Lung (tissue), 12 donors: ENCODE data around the gene TMEM145. TPM values are rescaled to one million over a fixed set of nuclear protein-coding genes. Genes with fewer than 3 reads are reported as not detected.

Source experiments
- ATAC-seq: fragments of 200-7000 bp; cut with Tn5 transposase; one replicate; pipeline ENCODE4 v1.9.1; 2020; ENCODE audit warnings: moderate number of reproducible peaks; ENCODE audit not compliant: insufficient read depth, low FRiP score
- DNase-seq, 3 donors: peaks; one replicate each; pipeline ENCODE4 v3.0.0-alpha.2; 2013 to 2017
- H3K27ac ChIP-seq, 2 donors: one replicate each; pipeline ENCODE4 v1.5.1; 2013; ENCODE audit warnings: mild to moderate bottlenecking in 2 of 2, moderate library complexity in 2 of 2, control low read depth in 1 of 2, inconsistent platforms in 1 of 2, low read depth in 1 of 2, low read length in 1 of 2
- H3K27me3 ChIP-seq, 3 donors: one replicate each; pipeline ENCODE4 v1.5.1; 2013; ENCODE audit warnings: low read length in 2 of 3; ENCODE audit not compliant: control insufficient read depth in 3 of 3, insufficient read depth in 3 of 3
- H3K36me3 ChIP-seq, 4 donors: one replicate each; pipeline ENCODE4 v1.5.1; 2013; ENCODE audit warnings: low read length in 4 of 4, mild to moderate bottlenecking in 1 of 4, moderate library complexity in 1 of 4; ENCODE audit not compliant: control insufficient read depth in 4 of 4, insufficient read depth in 4 of 4
- H3K4me1 ChIP-seq, 5 donors: one replicate each; pipeline ENCODE4 v1.5.1; 2013; ENCODE audit warnings: low read length in 5 of 5, mild to moderate bottlenecking in 2 of 5, moderate library complexity in 1 of 5; ENCODE audit not compliant: control insufficient read depth in 5 of 5, insufficient read depth in 5 of 5
- H3K4me3 ChIP-seq: one replicate; pipeline ENCODE4 v1.5.1; 2013; ENCODE audit warnings: mild to moderate bottlenecking, control low read depth, moderate library complexity
- H3K9ac ChIP-seq, 2 donors: one replicate each; pipeline ENCODE4 v1.5.1; 2013; ENCODE audit warnings: low read length in 2 of 2, control low read depth in 1 of 2; ENCODE audit not compliant: insufficient read depth in 1 of 2
- H3K9me3 ChIP-seq, 4 donors: one replicate each; pipeline ENCODE4 v1.5.1; 2013; ENCODE audit warnings: low read length in 3 of 4, mild to moderate bottlenecking in 1 of 4, moderate library complexity in 1 of 4; ENCODE audit not compliant: control insufficient read depth in 4 of 4, insufficient read depth in 3 of 4
- WGBS, 2 donors: extraction: QIAGEN DNeasy Blood & Tissue Kit; methylation state at CpG; one replicate each; pipeline ENCODE4 v1.1.7; 2013; 5-methylcytosine and 5-hydroxymethylcytosine counted together
- polyA plus RNA-seq, 2 donors: library from polyadenylated mRNA; stranded (reverse); fragments of 200-250 nt; gene quantifications; one replicate each; pipeline ENCODE4 v1.2.1, GENCODE V29; 2013
- total RNA-seq, 2 donors: library from RNA; depleted of rRNA in 1 of 2; stranded (reverse); fragments of >200 nt in 1 of 2; gene quantifications; one replicate each; pipeline ENCODE4 v1.2.1, GENCODE V29; 2014 to 2021
- TF ChIP-seq, protein P1 (sequence below): IDR thresholded peaks from 2 replicates; pipeline ENCODE4 v1.5.1; 2012; ENCODE audit warnings: mild to moderate bottlenecking; ENCODE audit errors: control extremely low read depth, extremely low read depth
- donor health status: control.
- donor health status: control.
- donor health status: Bipolar disorder and iron deficiency.
- donor health status: healthy.
- donor health status: DM: yes; HTN: yes; CAD: no.

TMEM145 gene
- total and polyA plus RNA-seq, 4 donors, result 0.12 to 0.95 (median 0.40) TPM; not detected in 1

DNA sequence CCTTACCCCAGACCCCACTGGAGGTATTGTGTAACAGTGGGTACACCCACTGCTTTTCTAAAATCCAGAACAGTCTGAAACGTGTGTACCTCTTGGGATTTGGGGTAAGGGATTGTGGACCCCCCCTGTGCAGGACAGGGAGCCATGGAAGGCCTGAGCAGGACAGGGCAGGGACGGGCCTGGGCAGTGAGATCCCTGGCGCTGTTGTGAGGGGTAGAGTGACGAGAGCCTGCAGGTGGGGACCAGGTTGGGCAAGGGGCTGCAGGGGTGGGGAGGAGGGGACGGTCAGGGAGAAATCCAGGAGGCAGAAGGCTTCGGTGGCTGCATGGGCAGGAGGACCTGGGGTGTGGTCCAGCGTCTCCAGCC lies 48.4 kb downstream of the TMEM145 start:
- WGBS, 2 donors, result 91 to 97% methylated on average over 7 of the region's 7 CpGs
- no peak for DNase-seq
- peaks cover 0 to 5% (median 0%) of the 10 kb centered on the region in 4 donors for H3K9me3 ChIP-seq
- H3K4me1 ChIP-seq, result no peaks in the 10 kb centered on the region
- H3K36me3 ChIP-seq, result peaks cover 3 to 23% (median 21%) of the 10 kb centered on the region in 4 donors
- no peak for ATAC-seq
- no peak overlapping the region for H3K9ac ChIP-seq
- TF ChIP-seq, protein P1, sequence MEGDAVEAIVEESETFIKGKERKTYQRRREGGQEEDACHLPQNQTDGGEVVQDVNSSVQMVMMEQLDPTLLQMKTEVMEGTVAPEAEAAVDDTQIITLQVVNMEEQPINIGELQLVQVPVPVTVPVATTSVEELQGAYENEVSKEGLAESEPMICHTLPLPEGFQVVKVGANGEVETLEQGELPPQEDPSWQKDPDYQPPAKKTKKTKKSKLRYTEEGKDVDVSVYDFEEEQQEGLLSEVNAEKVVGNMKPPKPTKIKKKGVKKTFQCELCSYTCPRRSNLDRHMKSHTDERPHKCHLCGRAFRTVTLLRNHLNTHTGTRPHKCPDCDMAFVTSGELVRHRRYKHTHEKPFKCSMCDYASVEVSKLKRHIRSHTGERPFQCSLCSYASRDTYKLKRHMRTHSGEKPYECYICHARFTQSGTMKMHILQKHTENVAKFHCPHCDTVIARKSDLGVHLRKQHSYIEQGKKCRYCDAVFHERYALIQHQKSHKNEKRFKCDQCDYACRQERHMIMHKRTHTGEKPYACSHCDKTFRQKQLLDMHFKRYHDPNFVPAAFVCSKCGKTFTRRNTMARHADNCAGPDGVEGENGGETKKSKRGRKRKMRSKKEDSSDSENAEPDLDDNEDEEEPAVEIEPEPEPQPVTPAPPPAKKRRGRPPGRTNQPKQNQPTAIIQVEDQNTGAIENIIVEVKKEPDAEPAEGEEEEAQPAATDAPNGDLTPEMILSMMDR, result no peak
- H3K27me3 ChIP-seq, result no peaks in the 10 kb centered on the region
- no peak overlapping the region for H3K27ac ChIP-seq
- no peak overlapping the region for H3K4me3 ChIP-seq

DNA sequence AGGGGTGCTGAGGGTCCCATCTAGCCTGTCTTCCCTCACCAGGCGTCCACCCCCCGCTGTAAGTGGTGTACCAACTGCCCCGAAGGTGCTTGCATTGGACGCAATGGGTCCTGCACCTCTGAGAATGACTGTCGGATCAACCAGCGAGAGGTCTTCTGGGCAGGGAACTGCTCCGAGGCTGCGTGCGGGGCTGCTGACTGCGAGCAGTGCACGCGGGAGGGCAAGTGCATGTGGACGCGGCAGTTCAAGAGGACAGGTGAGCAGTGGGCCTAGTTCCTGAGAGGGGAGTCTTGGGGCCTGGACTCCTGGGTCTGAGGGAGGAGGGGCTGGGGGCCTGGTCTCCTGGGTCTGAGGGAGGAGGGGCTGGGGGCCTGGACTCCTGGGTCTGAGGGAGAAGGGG lies 49.2 kb downstream of the TMEM145 start:
- DNase-seq (no peak), ATAC-seq (no peak)
- H3K36me3 ChIP-seq, result peaks cover 3 to 21% (median 17%) of the 10 kb centered on the region in 4 donors
- TF ChIP-seq, protein P1, result no peak
- H3K4me1 ChIP-seq, result no peaks in the 10 kb centered on the region
- H3K27me3 ChIP-seq, result no peaks in the 10 kb centered on the region
- peaks cover 0 to 5% (median 0%) of the 10 kb centered on the region in 4 donors for H3K9me3 ChIP-seq
- no peak overlapping the region for H3K9ac ChIP-seq
- WGBS, 2 donors, result 97 to 98% methylated on average over 14 of the region's 14 CpGs
- no peak overlapping the region for H3K27ac ChIP-seq
- no peak overlapping the region for H3K4me3 ChIP-seq

DNA sequence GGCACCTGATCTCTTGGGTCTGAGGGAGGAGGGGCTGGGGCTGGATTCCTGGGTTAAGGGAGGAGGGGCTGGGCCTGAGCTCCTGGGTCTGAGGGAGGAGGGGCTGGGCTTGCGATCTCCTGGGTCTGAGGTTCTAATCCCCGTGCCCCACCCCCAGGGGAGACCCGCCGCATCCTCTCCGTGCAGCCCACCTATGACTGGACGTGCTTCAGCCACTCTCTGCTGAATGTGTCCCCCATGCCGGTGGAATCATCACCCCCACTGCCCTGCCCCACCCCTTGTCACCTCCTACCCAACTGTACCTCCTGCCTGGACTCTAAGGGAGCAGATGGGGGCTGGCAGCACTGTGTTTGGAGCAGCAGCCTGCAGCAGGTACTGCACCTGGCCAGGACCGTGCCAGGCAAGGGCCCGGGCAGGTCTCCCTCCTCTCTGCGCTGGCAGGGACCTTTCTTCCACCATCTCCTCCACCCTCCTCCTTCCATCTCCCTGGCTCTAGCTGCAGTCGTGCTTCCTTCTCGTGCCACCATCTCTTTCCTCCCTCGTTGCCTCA lies 49.9 kb downstream of the TMEM145 start:
- 92 to 93% methylated on average over 13 of the region's 13 CpGs for WGBS, 2 donors
- DNase-seq, result no peak
- no peak overlapping the region for H3K9ac ChIP-seq
- no peak for ATAC-seq
- H3K9me3 ChIP-seq, result peaks cover 0 to 5% (median 0%) of the 10 kb centered on the region in 4 donors
- H3K4me1 ChIP-seq, result no peaks in the 10 kb centered on the region
- TF ChIP-seq, protein P1, result no peak
- no peak overlapping the region for H3K27ac ChIP-seq
- peaks cover 3 to 19% (median 13%) of the 10 kb centered on the region in 4 donors for H3K36me3 ChIP-seq
- no peak overlapping the region for H3K4me3 ChIP-seq
- H3K27me3 ChIP-seq, result no peaks in the 10 kb centered on the region
